Activated naive CD4-positive, alpha-beta T cell treated with anti-CD3 and anti-CD28 coated beads, Interleukin-2, amount 50 U/mL, for 24 hours (primary cell): Measurements from ENCODE around the gene LAD1.

ENCODE experiments used
- H3K27ac Mint-ChIP-seq: one replicate; pipeline ENCODE4 v1.8.0; 2021; ENCODE audit warnings: mild to moderate bottlenecking, mixed read lengths
- H3K27me3 Mint-ChIP-seq: one replicate; pipeline ENCODE4 v1.8.0; 2021; ENCODE audit warnings: mixed read lengths
- H3K36me3 Mint-ChIP-seq: one replicate; pipeline ENCODE4 v1.8.0; 2021; ENCODE audit warnings: mixed read lengths
- H3K4me1 Mint-ChIP-seq: one replicate; pipeline ENCODE4 v1.8.0; 2021; ENCODE audit warnings: mixed read lengths
- H3K4me3 Mint-ChIP-seq: one replicate; pipeline ENCODE4 v1.8.0; 2021; ENCODE audit warnings: mild to moderate bottlenecking, mixed read lengths
- H3K9me3 Mint-ChIP-seq: one replicate; pipeline ENCODE4 v1.8.0; 2021; ENCODE audit warnings: mixed read lengths

Gene LAD1

GRCh38 chr1:201399018-201399351 lies at the start of gene LAD1:
LAD1 (minus strand) TSS chr1:201399324; CDS start chr1:201399306, 18 bp downstream.
- Mint-ChIP-seq H3K9me3 (no peaks in the 10 kb centered on the region), H3K27ac (no peak within 1 kb of the TSS), H3K4me1 (no peaks in the 10 kb centered on the region), H3K27me3 (peaks cover 38% of the 10 kb centered on the region), H3K4me3 (no peak within 1 kb of the TSS), H3K36me3 (no peaks in the 10 kb centered on the region)

- H3K27me3 Mint-ChIP-seq: peaks cover 2% of the 10 kb centered on the region
- H3K4me1 Mint-ChIP-seq: peaks cover 5% of the 10 kb centered on the region
- H3K9me3 Mint-ChIP-seq: no peaks in the 10 kb centered on the region
- no peak overlapping the region for H3K4me3 Mint-ChIP-seq
- H3K27ac Mint-ChIP-seq: no peak overlapping the region
- peaks cover 2% of the 10 kb centered on the region for H3K36me3 Mint-ChIP-seq
These were observed 49.1 kb upstream of the LAD1 start for GRCh38 chr1:201447903-201448871.

- Mint-ChIP-seq H3K4me1 (peaks cover 5% of the 10 kb centered on the region), H3K27me3 (peaks cover 3% of the 10 kb centered on the region), H3K36me3 (peaks cover 2% of the 10 kb centered on the region), H3K9me3 (no peaks in the 10 kb centered on the region), H3K27ac (no peak overlapping the region), H3K4me3 (no peak overlapping the region)
These were observed 46.2 kb upstream of the LAD1 start for GRCh38 chr1:201445310-201445709.

- Mint-ChIP-seq H3K4me3 (no peak overlapping the region), H3K36me3 (peaks cover 2% of the 10 kb centered on the region), H3K27me3 (peaks cover 4% of the 10 kb centered on the region), H3K4me1 (peaks cover 5% of the 10 kb centered on the region), H3K9me3 (no peaks in the 10 kb centered on the region), H3K27ac (no peak overlapping the region)
These were observed 45.7 kb upstream of the LAD1 start for GRCh38 chr1:201444792-201445191.

- Mint-ChIP-seq H3K4me1 (peaks cover 5% of the 10 kb centered on the region), H3K4me3 (no peak overlapping the region), H3K36me3 (peaks cover 2% of the 10 kb centered on the region), H3K9me3 (no peaks in the 10 kb centered on the region), H3K27ac (no peak overlapping the region), H3K27me3 (peaks cover 4% of the 10 kb centered on the region)
These were observed 44.6 kb upstream of the LAD1 start for GRCh38 chr1:201443747-201444146.

GRCh38 chr1:201436969-201437368 lies 37.8 kb upstream of the LAD1 start:
- H3K27ac Mint-ChIP-seq: no peak overlapping the region
- peaks cover 6% of the 10 kb centered on the region for H3K4me1 Mint-ChIP-seq
- H3K27me3 Mint-ChIP-seq: peaks cover 6% of the 10 kb centered on the region
- H3K4me3 Mint-ChIP-seq: no peak overlapping the region
- no peaks in the 10 kb centered on the region for H3K36me3 Mint-ChIP-seq
- no peaks in the 10 kb centered on the region for H3K9me3 Mint-ChIP-seq

GRCh38 chr1:201436393-201436792 lies 37.3 kb upstream of the LAD1 start:
- H3K9me3 Mint-ChIP-seq: no peaks in the 10 kb centered on the region
- H3K27ac Mint-ChIP-seq: no peak overlapping the region
- H3K4me1 Mint-ChIP-seq: peaks cover 6% of the 10 kb centered on the region
- H3K27me3 Mint-ChIP-seq: peaks cover 6% of the 10 kb centered on the region
- no peaks in the 10 kb centered on the region for H3K36me3 Mint-ChIP-seq
- H3K4me3 Mint-ChIP-seq: no peak overlapping the region

- peaks cover 6% of the 10 kb centered on the region for H3K27me3 Mint-ChIP-seq
- no peak overlapping the region for H3K4me3 Mint-ChIP-seq
These were observed 35.1 kb upstream of the LAD1 start for GRCh38 chr1:201434266-201434665.

GRCh38 chr1:201433609-201434008 lies 34.5 kb upstream of the LAD1 start:
- peaks cover 6% of the 10 kb centered on the region for H3K4me1 Mint-ChIP-seq
- H3K4me3 Mint-ChIP-seq: no peak overlapping the region
- no peaks in the 10 kb centered on the region for H3K9me3 Mint-ChIP-seq
- no peaks in the 10 kb centered on the region for H3K36me3 Mint-ChIP-seq
- peaks cover 6% of the 10 kb centered on the region for H3K27me3 Mint-ChIP-seq
- no peak overlapping the region for H3K27ac Mint-ChIP-seq

More at GRCh38 chr1:201434266-201434665, 35.1 kb upstream of the LAD1 start:
- Mint-ChIP-seq H3K4me1 (peaks cover 6% of the 10 kb centered on the region), H3K9me3 (no peaks in the 10 kb centered on the region), H3K27ac (no peak overlapping the region), H3K36me3 (no peaks in the 10 kb centered on the region)

GRCh38 chr1:201430776-201431175 lies 31.7 kb upstream of the LAD1 start:
- Mint-ChIP-seq H3K4me1 (peaks cover 3% of the 10 kb centered on the region), H3K4me3 (no peak overlapping the region), H3K9me3 (no peaks in the 10 kb centered on the region), H3K27ac (no peak overlapping the region), H3K27me3 (peaks cover 4% of the 10 kb centered on the region), H3K36me3 (no peaks in the 10 kb centered on the region)

- H3K4me1 Mint-ChIP-seq: no peaks in the 10 kb centered on the region
- no peaks in the 10 kb centered on the region for H3K9me3 Mint-ChIP-seq
- H3K36me3 Mint-ChIP-seq: no peaks in the 10 kb centered on the region
- no peak overlapping the region for H3K27ac Mint-ChIP-seq
- peaks cover 4% of the 10 kb centered on the region for H3K27me3 Mint-ChIP-seq
- no peak overlapping the region for H3K4me3 Mint-ChIP-seq
These were observed 30.8 kb upstream of the LAD1 start for GRCh38 chr1:201429736-201430501.

- H3K27ac Mint-ChIP-seq: no peak overlapping the region
- no peaks in the 10 kb centered on the region for H3K4me1 Mint-ChIP-seq
- H3K36me3 Mint-ChIP-seq: no peaks in the 10 kb centered on the region
- H3K9me3 Mint-ChIP-seq: no peaks in the 10 kb centered on the region
- H3K4me3 Mint-ChIP-seq: no peak overlapping the region
- H3K27me3 Mint-ChIP-seq: peaks cover 4% of the 10 kb centered on the region
These were observed 28.8 kb upstream of the LAD1 start for GRCh38 chr1:201427963-201428362.

- Mint-ChIP-seq H3K4me1 (no peaks in the 10 kb centered on the region), H3K27ac (no peak overlapping the region), H3K36me3 (no peaks in the 10 kb centered on the region), H3K9me3 (no peaks in the 10 kb centered on the region), H3K4me3 (no peak overlapping the region), H3K27me3 (peaks cover 4% of the 10 kb centered on the region)
These were observed 27.6 kb upstream of the LAD1 start for GRCh38 chr1:201426479-201427310.

- no peak overlapping the region for H3K4me3 Mint-ChIP-seq
- H3K27me3 Mint-ChIP-seq: no peaks in the 10 kb centered on the region
- no peaks in the 10 kb centered on the region for H3K9me3 Mint-ChIP-seq
- H3K27ac Mint-ChIP-seq: no peak overlapping the region
- H3K36me3 Mint-ChIP-seq: no peaks in the 10 kb centered on the region
- no peaks in the 10 kb centered on the region for H3K4me1 Mint-ChIP-seq
These were observed 25.0 kb upstream of the LAD1 start for GRCh38 chr1:201424146-201424545.

- Mint-ChIP-seq H3K27me3 (no peaks in the 10 kb centered on the region), H3K36me3 (no peaks in the 10 kb centered on the region), H3K4me1 (no peaks in the 10 kb centered on the region), H3K27ac (no peak overlapping the region), H3K4me3 (no peak overlapping the region), H3K9me3 (no peaks in the 10 kb centered on the region)
These were observed 24.5 kb upstream of the LAD1 start for GRCh38 chr1:201423655-201424054.
